ENCODE results near the gene COMMD1. TPM values are rescaled to one million over a fixed set of nuclear protein-coding genes. Genes with fewer than 3 reads are reported as not detected.

The COMMD1 gene
- total RNA-seq, 4 donors from 2014 or later: 38.4 to 56.6 (median 40.6) TPM

GRCh38 chr2:62016957-62017356 is 111.5 kb downstream of the COMMD1 start:
- ATAC-seq (ENCODE audit: low FRiP score): no peak
- no peak for TF ChIP-seq CTCF (IDR thresholded peaks at IDR 0.05)
- DNase-seq (ENCODE audit: low spot score): no peak

- DNase-seq (ENCODE audit: low spot score) (no peak), ATAC-seq (ENCODE audit: low FRiP score) (no peak)
Measured at GRCh38 chr2:62029910-62030309, 124.4 kb downstream of the COMMD1 start.

GRCh38 chr2:62030902-62031301 is 125.4 kb downstream of the COMMD1 start:
- ATAC-seq (ENCODE audit: low FRiP score): no peak

More at GRCh38 chr2:62029910-62030309, 124.4 kb downstream of the COMMD1 start:
- no peak for TF ChIP-seq CTCF (IDR thresholded peaks at IDR 0.05)

GRCh38 chr2:62032096-62032495 is 126.6 kb downstream of the COMMD1 start:
- DNase-seq (ENCODE audit: low spot score) (no peak), ATAC-seq (ENCODE audit: low FRiP score) (no peak)
- TF ChIP-seq CTCF (IDR thresholded peaks at IDR 0.05): no peak

More at GRCh38 chr2:62030902-62031301, 125.4 kb downstream of the COMMD1 start:
- no peak for DNase-seq (ENCODE audit: low spot score)
- TF ChIP-seq CTCF (IDR thresholded peaks at IDR 0.05): no peak

- TF ChIP-seq CTCF (IDR thresholded peaks at IDR 0.05): no peak
- ATAC-seq (ENCODE audit: low FRiP score): no peak
Measured at GRCh38 chr2:62034715-62035114, 129.2 kb downstream of the COMMD1 start.

GRCh38 chr2:62036229-62036628 is 130.8 kb downstream of the COMMD1 start:
- TF ChIP-seq CTCF (IDR thresholded peaks at IDR 0.05): no peak
- ATAC-seq (ENCODE audit: low FRiP score) (no peak), DNase-seq (ENCODE audit: low spot score) (no peak)

More at GRCh38 chr2:62034715-62035114, 129.2 kb downstream of the COMMD1 start:
- DNase-seq (ENCODE audit: low spot score): no peak

GRCh38 chr2:62036761-62037250 is 131.3 kb downstream of the COMMD1 start:
- DNase-seq (ENCODE audit: low spot score) (no peak), ATAC-seq (ENCODE audit: low FRiP score) (no peak)
- TF ChIP-seq CTCF (IDR thresholded peaks at IDR 0.05): no peak
